Neural progenitor cell (in vitro differentiated cells): ENCODE measurements around the gene BHLHA15. TPM values are rescaled to one million over a fixed set of nuclear protein-coding genes. Genes with fewer than 3 reads are reported as not detected.

Source experiments
- DNase-seq: peaks from one replicate; pipeline ENCODE4 v3.0.0-alpha.2; 2016; ENCODE audit warnings: low spot score
- H2AFZ ChIP-seq: fragments of 200-600 bp; sonication (generic); replicated peaks from 2 replicates; pipeline ENCODE4 v1.6.1; 2016; ENCODE audit warnings: antibody characterized with exemption
- H3F3A ChIP-seq: fragments of 200-600 bp; sonication (generic); 2 replicates; pipeline ENCODE4 v1.6.1; 2016; ENCODE audit warnings: antibody characterized with exemption, low read depth
- H3K27ac ChIP-seq: fragments of 200-600 bp; sonication (generic); 2 replicates; pipeline ENCODE4 v1.5.1; 2016; ENCODE audit warnings: mild to moderate bottlenecking
- H3K27me3 ChIP-seq: fragments of 200-600 bp; sonication (generic); 2 replicates; pipeline ENCODE4 v1.6.1; 2016; ENCODE audit warnings: mild to moderate bottlenecking, moderate library complexity
- H3K36me3 ChIP-seq: fragments of 200-600 bp; sonication (generic); 2 replicates; pipeline ENCODE4 v1.5.1; 2016
- H3K4me1 ChIP-seq: fragments of 200-600 bp; sonication (generic); 2 replicates; pipeline ENCODE4 v1.6.1; 2016; ENCODE audit warnings: mixed run types
- H3K4me2 ChIP-seq: fragments of 200-600 bp; sonication (generic); 2 replicates; pipeline ENCODE4 v1.6.1; 2016
- H3K4me3 ChIP-seq: fragments of 200-600 bp; sonication (generic); 2 replicates; pipeline ENCODE4 v1.5.1; 2016
- H3K79me2 ChIP-seq: fragments of 200-600 bp; sonication (generic); 2 replicates; pipeline ENCODE4 v1.6.1; 2016; ENCODE audit warnings: low read depth
- H3K9ac ChIP-seq: fragments of 200-600 bp; sonication (generic); 2 replicates; pipeline ENCODE4 v1.6.1; 2016
- H3K9me3 ChIP-seq: fragments of 200-600 bp; sonication (generic); 2 replicates; pipeline ENCODE4 v1.5.1; 2016; ENCODE audit warnings: low read depth
- H4K20me1 ChIP-seq: fragments of 200-600 bp; sonication (generic); 2 replicates; pipeline ENCODE4 v1.6.1; 2016; ENCODE audit warnings: low read depth
- H3K27ac Mint-ChIP-seq: 3 replicates; pipeline ENCODE4 v1.8.0; 2021; ENCODE audit warnings: mixed read lengths
- H3K27me3 Mint-ChIP-seq: 2 replicates; pipeline ENCODE4 v1.8.0; 2022; ENCODE audit warnings: low read depth, mild to moderate bottlenecking, inconsistent platforms, moderate library complexity, mixed read lengths; ENCODE audit not compliant: insufficient read depth
- H3K36me3 Mint-ChIP-seq: 3 replicates; pipeline ENCODE4 v1.8.0; 2021; ENCODE audit warnings: mixed read lengths
- H3K4me1 Mint-ChIP-seq: 3 replicates; pipeline ENCODE4 v1.8.0; 2021; ENCODE audit warnings: mixed read lengths
- H3K4me3 Mint-ChIP-seq: 3 replicates; pipeline ENCODE4 v1.8.0; 2021; ENCODE audit warnings: mild to moderate bottlenecking, moderate library complexity, mixed read lengths
- H3K9me3 Mint-ChIP-seq: 3 replicates; pipeline ENCODE4 v1.8.0; 2020; ENCODE audit warnings: mixed read lengths
- EZH2 ChIP-seq: fragments of 200-600 bp; sonication (generic); IDR thresholded peaks from 2 replicates; pipeline ENCODE4 v1.6.1; 2017; ENCODE audit warnings: antibody characterized with exemption, mild to moderate bottlenecking, moderate library complexity
- EZH2phosphoT487 ChIP-seq: fragments of 200-600 bp; sonication (generic); IDR thresholded peaks from 2 replicates; pipeline ENCODE4 v1.6.1; 2017; ENCODE audit warnings: antibody characterized with exemption
- total RNA-seq: library from RNA; depleted of rRNA; stranded (reverse); fragments of >200 nt; gene quantifications from 2 replicates; pipeline ENCODE4 v1.2.3, GENCODE V29; 2015; ENCODE audit warnings: low replicate concordance
- TF ChIP-seq, protein P1 (sequence below): fragments of 200-600 bp; sonication (generic); IDR thresholded peaks from 2 replicates; pipeline ENCODE4 v1.5.1; 2017; ENCODE audit warnings: antibody characterized with exemption, mild to moderate bottlenecking

The BHLHA15 gene
- total RNA-seq, 1 donor from 2014 or later: 0.69 TPM

DNA sequence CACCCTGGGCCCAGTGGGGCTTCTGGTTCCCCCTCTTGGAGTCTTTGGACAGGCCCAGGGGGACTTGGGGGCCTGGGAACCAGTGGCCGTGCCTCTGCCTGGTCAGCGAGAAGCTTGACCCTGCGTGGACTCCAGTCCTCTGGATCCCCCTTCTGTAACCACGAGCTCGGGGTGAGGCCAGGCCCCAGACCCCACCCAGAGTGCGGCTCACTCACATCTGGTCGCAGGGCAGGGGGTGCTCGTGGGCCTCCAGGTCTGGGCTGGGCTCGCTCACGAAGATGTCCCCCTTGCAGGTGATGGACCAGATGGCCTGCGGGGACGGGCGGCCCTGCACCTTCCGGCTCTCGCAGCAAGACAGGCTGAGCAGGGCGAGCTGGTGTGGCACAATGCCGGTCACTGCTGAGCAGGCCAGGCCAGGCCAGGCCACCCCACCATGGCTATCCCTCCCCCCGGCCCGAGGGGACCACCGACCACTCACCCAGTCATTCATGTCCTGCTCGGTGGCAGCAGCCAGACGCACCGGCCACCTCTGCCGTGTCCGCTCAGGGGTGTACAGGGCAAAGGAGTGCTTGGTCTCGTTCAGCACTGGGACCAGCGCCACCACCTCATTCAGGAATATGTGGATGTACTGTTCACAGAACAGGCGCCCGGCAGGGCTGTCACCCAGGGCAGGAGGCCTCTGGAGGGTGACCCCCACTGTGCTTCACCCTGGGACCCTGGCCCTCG is 19.7 kb downstream of the BHLHA15 start:
- Histone ChIP-seq H3K4me2 (no peak overlapping the region), H3K27ac (no peak overlapping the region), H3K4me3 (no peak overlapping the region), H3K9me3 (no peaks in the 10 kb centered on the region), H3K4me1 (no peaks in the 10 kb centered on the region), H3K79me2 (no peaks in the 10 kb centered on the region), H3K9ac (no peak overlapping the region), H3K27me3 (no peaks in the 10 kb centered on the region), H3F3A (no peaks in the 10 kb centered on the region), H4K20me1 (no peaks in the 10 kb centered on the region), H2AFZ (no peak overlapping the region), H3K36me3 (no peaks in the 10 kb centered on the region)
- peaks cover 8% of the 10 kb centered on the region for H3K36me3 Mint-ChIP-seq
- no peak for TF ChIP-seq EZH2phosphoT487
- no peak for DNase-seq
- H3K9me3 Mint-ChIP-seq: no peaks in the 10 kb centered on the region
- peaks cover 14% of the 10 kb centered on the region for H3K4me1 Mint-ChIP-seq
- no peak overlapping the region for H3K4me3 Mint-ChIP-seq
- no peak overlapping the region for H3K27ac Mint-ChIP-seq
- H3K27me3 Mint-ChIP-seq: no peaks in the 10 kb centered on the region

DNA sequence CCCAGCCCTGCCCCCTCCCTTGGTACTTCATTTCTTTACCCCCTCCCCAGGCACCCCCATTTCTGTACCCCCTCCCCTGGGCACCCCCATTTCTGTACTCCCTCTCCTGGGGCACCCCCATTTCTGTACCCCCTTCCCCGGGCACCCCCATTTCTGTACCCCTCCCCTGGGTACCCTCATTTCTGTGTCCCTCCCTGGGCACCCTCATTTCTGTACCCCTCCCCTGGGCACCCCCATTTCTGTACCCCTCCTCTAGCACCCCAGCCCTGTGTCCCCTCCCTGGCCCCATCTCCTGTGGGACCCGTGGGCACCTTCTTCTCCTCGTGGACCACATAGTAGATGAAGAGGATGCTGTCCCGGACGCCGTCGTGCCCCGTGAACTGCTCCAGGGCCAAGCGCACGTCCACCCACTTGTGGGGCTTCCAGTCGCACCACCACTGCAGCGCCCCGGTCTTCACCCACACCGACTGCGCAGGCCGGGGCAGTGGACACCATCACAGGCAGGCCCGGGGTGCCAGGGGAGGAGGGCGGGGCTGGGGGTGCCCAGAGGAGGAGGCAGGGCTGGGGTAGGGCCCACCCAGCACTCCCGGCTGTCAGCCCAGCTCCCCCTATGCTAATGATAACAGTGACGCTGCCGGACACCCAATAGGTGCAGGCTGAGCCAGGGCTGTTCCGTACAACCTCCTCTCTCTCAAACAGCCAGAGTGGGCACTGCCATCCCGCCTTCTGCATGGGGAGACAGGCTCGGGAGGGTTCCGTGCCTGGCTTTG is 20.4 kb downstream of the BHLHA15 start:
- H2AFZ ChIP-seq: no peak overlapping the region
- no peaks in the 10 kb centered on the region for H3K9me3 ChIP-seq
- no peaks in the 10 kb centered on the region for H3K4me1 ChIP-seq
- Mint-ChIP-seq H3K27ac (no peak overlapping the region), H3K36me3 (peaks cover 5% of the 10 kb centered on the region), H3K4me3 (no peak overlapping the region), H3K4me1 (peaks cover 14% of the 10 kb centered on the region), H3K27me3 (peaks cover 2% of the 10 kb centered on the region), H3K9me3 (no peaks in the 10 kb centered on the region)
- no peaks in the 10 kb centered on the region for H3F3A ChIP-seq
- no peaks in the 10 kb centered on the region for H4K20me1 ChIP-seq
- TF ChIP-seq EZH2 (no peak), EZH2phosphoT487 (no peak)
- TF ChIP-seq, protein P1, sequence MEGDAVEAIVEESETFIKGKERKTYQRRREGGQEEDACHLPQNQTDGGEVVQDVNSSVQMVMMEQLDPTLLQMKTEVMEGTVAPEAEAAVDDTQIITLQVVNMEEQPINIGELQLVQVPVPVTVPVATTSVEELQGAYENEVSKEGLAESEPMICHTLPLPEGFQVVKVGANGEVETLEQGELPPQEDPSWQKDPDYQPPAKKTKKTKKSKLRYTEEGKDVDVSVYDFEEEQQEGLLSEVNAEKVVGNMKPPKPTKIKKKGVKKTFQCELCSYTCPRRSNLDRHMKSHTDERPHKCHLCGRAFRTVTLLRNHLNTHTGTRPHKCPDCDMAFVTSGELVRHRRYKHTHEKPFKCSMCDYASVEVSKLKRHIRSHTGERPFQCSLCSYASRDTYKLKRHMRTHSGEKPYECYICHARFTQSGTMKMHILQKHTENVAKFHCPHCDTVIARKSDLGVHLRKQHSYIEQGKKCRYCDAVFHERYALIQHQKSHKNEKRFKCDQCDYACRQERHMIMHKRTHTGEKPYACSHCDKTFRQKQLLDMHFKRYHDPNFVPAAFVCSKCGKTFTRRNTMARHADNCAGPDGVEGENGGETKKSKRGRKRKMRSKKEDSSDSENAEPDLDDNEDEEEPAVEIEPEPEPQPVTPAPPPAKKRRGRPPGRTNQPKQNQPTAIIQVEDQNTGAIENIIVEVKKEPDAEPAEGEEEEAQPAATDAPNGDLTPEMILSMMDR: no peak
- H3K79me2 ChIP-seq: no peaks in the 10 kb centered on the region
- no peak for DNase-seq
- H3K9ac ChIP-seq: no peak overlapping the region
- H3K4me2 ChIP-seq: no peak overlapping the region
- no peaks in the 10 kb centered on the region for H3K36me3 ChIP-seq
- no peaks in the 10 kb centered on the region for H3K27me3 ChIP-seq
- H3K27ac ChIP-seq: no peak overlapping the region
- no peak overlapping the region for H3K4me3 ChIP-seq

DNA sequence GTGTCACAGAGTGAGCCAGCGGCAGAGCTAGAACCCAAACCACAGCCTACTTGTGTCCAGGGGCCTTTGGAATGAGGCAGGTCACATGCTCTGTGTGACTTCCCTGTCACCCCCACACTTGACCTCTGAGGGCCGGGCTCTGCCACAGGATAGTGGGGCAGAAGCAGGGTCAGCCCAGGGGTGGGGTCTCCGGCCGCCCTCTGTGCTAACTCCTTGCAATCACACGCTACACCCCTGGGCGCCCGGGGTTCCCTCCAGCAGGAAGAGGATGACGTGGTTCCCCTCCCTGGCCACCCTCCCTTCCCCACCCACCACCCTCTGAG is 21.0 kb downstream of the BHLHA15 start:
- H2AFZ ChIP-seq: no peak overlapping the region
- no peak for DNase-seq
- no peak for TF ChIP-seq EZH2
- TF ChIP-seq, protein P1: no peak
- TF ChIP-seq EZH2phosphoT487: no peak
- H3K27me3 Mint-ChIP-seq: peaks cover 2% of the 10 kb centered on the region
- no peaks in the 10 kb centered on the region for H3K9me3 Mint-ChIP-seq
- H3K36me3 ChIP-seq: no peaks in the 10 kb centered on the region
- peaks cover 5% of the 10 kb centered on the region for H3K36me3 Mint-ChIP-seq
- H3K4me1 Mint-ChIP-seq: peaks cover 14% of the 10 kb centered on the region
- H3K79me2 ChIP-seq: no peaks in the 10 kb centered on the region
- H3K4me3 ChIP-seq: no peak overlapping the region
- no peak overlapping the region for H3K27ac ChIP-seq
- no peak overlapping the region for H3K27ac Mint-ChIP-seq
- H3F3A ChIP-seq: no peaks in the 10 kb centered on the region
- no peaks in the 10 kb centered on the region for H3K4me1 ChIP-seq
- no peaks in the 10 kb centered on the region for H3K9me3 ChIP-seq
- no peaks in the 10 kb centered on the region for H3K27me3 ChIP-seq
- H3K4me2 ChIP-seq: no peak overlapping the region
- H4K20me1 ChIP-seq: no peaks in the 10 kb centered on the region
- no peak overlapping the region for H3K9ac ChIP-seq
- H3K4me3 Mint-ChIP-seq: no peak overlapping the region

DNA sequence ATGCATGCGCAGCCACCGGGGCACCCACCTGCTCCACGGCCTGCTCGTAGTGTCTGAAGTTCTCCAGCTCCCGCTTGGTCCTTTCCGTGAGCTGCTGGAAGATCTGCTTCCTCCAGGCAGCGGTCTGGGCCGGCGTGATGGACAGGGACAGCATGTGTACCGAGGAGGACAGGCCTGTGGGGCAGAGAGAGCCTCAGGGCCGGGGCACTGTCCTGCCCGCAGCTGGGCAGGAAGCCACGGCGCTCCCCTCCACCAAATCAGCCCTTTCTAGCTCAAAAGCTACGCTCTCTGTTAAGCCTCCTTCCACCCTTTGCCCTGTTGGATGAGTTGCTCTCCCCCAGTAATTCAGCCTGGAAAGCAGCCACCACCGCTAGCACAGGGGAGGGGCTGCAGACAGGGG is 21.6 kb downstream of the BHLHA15 start:
- no peak for DNase-seq
- H3K4me3 ChIP-seq: no peak overlapping the region
- H3K27ac Mint-ChIP-seq: no peak overlapping the region
- no peak overlapping the region for H3K4me3 Mint-ChIP-seq
- H3K27ac ChIP-seq: no peak overlapping the region
- H3K36me3 ChIP-seq: no peaks in the 10 kb centered on the region
- no peaks in the 10 kb centered on the region for H3K9me3 ChIP-seq
- TF ChIP-seq EZH2phosphoT487 (no peak), EZH2 (no peak)
- TF ChIP-seq, protein P1: no peak
- H3K4me1 ChIP-seq: no peaks in the 10 kb centered on the region
- H3K36me3 Mint-ChIP-seq: peaks cover 3% of the 10 kb centered on the region
- H3K79me2 ChIP-seq: no peaks in the 10 kb centered on the region
- H3K4me1 Mint-ChIP-seq: peaks cover 13% of the 10 kb centered on the region
- H4K20me1 ChIP-seq: no peaks in the 10 kb centered on the region
- H3K9me3 Mint-ChIP-seq: no peaks in the 10 kb centered on the region
- H3K9ac ChIP-seq: no peak overlapping the region
- no peaks in the 10 kb centered on the region for H3F3A ChIP-seq
- H2AFZ ChIP-seq: no peak overlapping the region
- H3K27me3 ChIP-seq: no peaks in the 10 kb centered on the region
- H3K27me3 Mint-ChIP-seq: peaks cover 2% of the 10 kb centered on the region
- H3K4me2 ChIP-seq: no peak overlapping the region
